ENCODE data around the gene TICRR.

TICRR gene

GRCh38 chr15:89627256-89627970 lies 52.1 kb downstream of the TICRR start:
- no peak for DNase-seq (ENCODE audit: low read depth in 1 of 2, low spot score in 1 of 2)
- H3K27ac ChIP-seq (replicated peaks), result no peak overlapping the region
- no peak overlapping the region for H3K4me3 ChIP-seq (replicated peaks; ENCODE audit: insufficient read depth, low read length)
- H3K27me3 ChIP-seq (ENCODE audit: insufficient read depth, poor library complexity, severe bottlenecking), result no peaks in the 10 kb centered on the region
- TF ChIP-seq CTCF (IDR thresholded peaks at IDR 0.05; ENCODE audit: insufficient read depth, low read length), result no peak
- no peak for TF ChIP-seq GABPA (IDR thresholded peaks at IDR 0.05; ENCODE audit: low read depth)
- TF ChIP-seq SPI1 (IDR thresholded peaks at IDR 0.05; ENCODE audit: borderline replicate concordance, low read depth), result no peak
- no peak for TF ChIP-seq POLR2AphosphoS5 (IDR thresholded peaks at IDR 0.05; ENCODE audit: low read depth)
- no peak for TF ChIP-seq REST (IDR thresholded peaks at IDR 0.05; ENCODE audit: insufficient replicate concordance, low read depth)

GRCh38 chr15:89628301-89628700 lies 53.0 kb downstream of the TICRR start:
- TF ChIP-seq REST (IDR thresholded peaks at IDR 0.05; ENCODE audit: insufficient replicate concordance, low read depth) (no peak), SPI1 (IDR thresholded peaks at IDR 0.05; ENCODE audit: borderline replicate concordance, low read depth) (no peak), CTCF (IDR thresholded peaks at IDR 0.05; ENCODE audit: insufficient read depth, low read length) (no peak), GABPA (IDR thresholded peaks at IDR 0.05; ENCODE audit: low read depth) (no peak), POLR2AphosphoS5 (IDR thresholded peaks at IDR 0.05; ENCODE audit: low read depth) (no peak)
- no peak overlapping the region for H3K27ac ChIP-seq (replicated peaks)
- no peak overlapping the region for H3K4me3 ChIP-seq (replicated peaks; ENCODE audit: insufficient read depth, low read length)
- H3K27me3 ChIP-seq (ENCODE audit: insufficient read depth, poor library complexity, severe bottlenecking), result no peaks in the 10 kb centered on the region
- no peak for DNase-seq (ENCODE audit: low read depth in 1 of 2, low spot score in 1 of 2)

GRCh38 chr15:89628806-89629715 lies 53.8 kb downstream of the TICRR start:
- no peak overlapping the region for H3K4me3 ChIP-seq (replicated peaks; ENCODE audit: insufficient read depth, low read length)
- no peak overlapping the region for H3K27ac ChIP-seq (replicated peaks)
- TF ChIP-seq CTCF (IDR thresholded peaks at IDR 0.05; ENCODE audit: insufficient read depth, low read length), result no peak
- no peak for TF ChIP-seq GABPA (IDR thresholded peaks at IDR 0.05; ENCODE audit: low read depth)
- TF ChIP-seq REST (IDR thresholded peaks at IDR 0.05; ENCODE audit: insufficient replicate concordance, low read depth), result no peak
- no peak for TF ChIP-seq POLR2AphosphoS5 (IDR thresholded peaks at IDR 0.05; ENCODE audit: low read depth)
- TF ChIP-seq SPI1 (IDR thresholded peaks at IDR 0.05; ENCODE audit: borderline replicate concordance, low read depth), result no peak
- no peaks in the 10 kb centered on the region for H3K27me3 ChIP-seq (ENCODE audit: insufficient read depth, poor library complexity, severe bottlenecking)
- DNase-seq (ENCODE audit: low read depth in 1 of 2, low spot score in 1 of 2), result no peak
